HCT116 (cell line): Measurements from ENCODE around the gene TMEM94. TPM values are rescaled to one million over a fixed set of nuclear protein-coding genes. Genes with fewer than 3 reads are reported as not detected.

Experiments used
- ATAC-seq: fragments of 200-7000 bp; cut with Tn5 transposase; 2 replicates; pipeline ENCODE4 v1.9.1; 2020; ENCODE audit warnings: mild to moderate bottlenecking, moderate library complexity
- BruUV-seq: library from RNA; stranded (reverse); fragments of 400-500 nt; replicated peaks from 2 replicates; lab custom pipeline; 2021; lab: Mats Ljungman, UMichigan
- CTCF ChIA-PET: fragments of 300-600 bp; sonication (Branson Sonifier 250); formaldehyde crosslinking; loops from one replicate; lab custom pipeline; 2021; ENCODE audit warnings: antibody characterized with exemption; lab: Charles Lee
- POLR2A ChIA-PET: fragments of 300-600, 350-600 bp; sonication (Branson Sonifier 250); formaldehyde crosslinking; loops from one replicate; lab custom pipeline; 2021; ENCODE audit warnings: antibody characterized with exemption; lab: Charles Lee
- RAD21 ChIA-PET, 2 experiments: fragments of 300-600 bp; sonication (Branson Sonifier 250); formaldehyde crosslinking; loops; one replicate each; lab custom pipeline; 2023; ENCODE audit warnings: low total read pairs in 2 of 2; ENCODE audit not compliant: uncharacterized antibody in 2 of 2, unreplicated experiment in 2 of 2, low non-redundant PET in 1 of 2; lab: Charles Lee
- DNase-seq: peaks from one replicate; pipeline ENCODE4 v3.0.0-alpha.2; 2010; ENCODE audit warnings: low read depth, low spot score
- H2AFZ ChIP-seq: fragments of 200-600 bp; shearing (Covaris generic), sonication (generic); 2 replicates; pipeline ENCODE4 v1.6.1; 2017; ENCODE audit warnings: low read depth, mixed run types, mixed read lengths, antibody characterized with exemption, low read length; ENCODE audit not compliant: poor library complexity, severe bottlenecking
- H3K27ac ChIP-seq: 2 replicates; pipeline ENCODE4 v1.5.1; 2012; ENCODE audit warnings: low read depth, low read length
- H3K27me3 ChIP-seq: fragments of 200-600 bp; sonication (generic); 2 replicates; pipeline ENCODE4 v1.6.1; 2016; ENCODE audit warnings: mixed run types, low read length, mixed read lengths; ENCODE audit not compliant: insufficient read depth
- H3K36me3 ChIP-seq, 2 experiments: fragments of 200-500 bp in 1 of 2; fragments of 200-600 bp in 1 of 2; sonication (Bioruptor generic) in 1 of 2; sonication (generic) in 1 of 2; 2 replicates each; pipeline versions ENCODE4 v1.5.1 to v1.6.1; 2014 to 2016; ENCODE audit warnings: low read length in 2 of 2, inconsistent platforms in 1 of 2, mixed read lengths in 1 of 2, mixed run types in 1 of 2; ENCODE audit not compliant: insufficient read depth in 2 of 2, control insufficient read depth in 1 of 2
- H3K4me1 ChIP-seq, 2 experiments: fragments of 200-600 bp in 1 of 2; sonication (generic) in 1 of 2; 2 replicates each; pipeline versions ENCODE4 v1.5.1 to v1.6.1; 2012 to 2017; ENCODE audit warnings: low read length in 2 of 2, inconsistent platforms in 1 of 2, mild to moderate bottlenecking in 1 of 2, mixed read lengths in 1 of 2, mixed run types in 1 of 2, moderate library complexity in 1 of 2; ENCODE audit not compliant: insufficient read depth in 2 of 2, control insufficient read depth in 1 of 2
- H3K4me2 ChIP-seq: fragments of 200-600 bp; sonication (generic); 2 replicates; pipeline ENCODE4 v1.6.1; 2017; ENCODE audit warnings: mixed run types, low read length, mixed read lengths
- H3K4me3 ChIP-seq, 2 experiments: fragments of 200-600 bp in 1 of 2; sonication (generic) in 1 of 2; replicated peaks in 1 of 2; 2 replicates each; pipeline ENCODE4 v1.5.1; 2011 to 2016; ENCODE audit warnings: low read length in 2 of 2, control low read depth in 1 of 2, low read depth in 1 of 2, mild to moderate bottlenecking in 1 of 2, mixed read lengths in 1 of 2, mixed run types in 1 of 2
- H3K79me2 ChIP-seq: fragments of 200-600 bp; sonication (generic); 2 replicates; pipeline ENCODE4 v1.6.1; 2017; ENCODE audit warnings: mild to moderate bottlenecking, mixed run types, low read length, moderate library complexity, mixed read lengths; ENCODE audit not compliant: insufficient read depth
- H3K9ac ChIP-seq: fragments of 200-600 bp; sonication (generic); 2 replicates; pipeline ENCODE4 v1.6.1; 2016; ENCODE audit warnings: low read length, mixed read lengths
- H3K9me2 ChIP-seq: fragments of 200-600 bp; sonication (generic), shearing (Covaris generic); 2 replicates; pipeline ENCODE4 v1.6.1; 2017; ENCODE audit warnings: mixed run types, mild to moderate bottlenecking, moderate library complexity; ENCODE audit not compliant: insufficient read depth
- H3K9me3 ChIP-seq, 2 experiments: fragments of 200-500 bp in 1 of 2; fragments of 200-600 bp in 1 of 2; sonication (Bioruptor generic) in 1 of 2; sonication (generic) in 1 of 2; 2 replicates each; pipeline ENCODE4 v1.6.1; 2014 to 2017; ENCODE audit warnings: low read length in 2 of 2, mixed read lengths in 2 of 2, inconsistent platforms in 1 of 2, low read depth in 1 of 2, mild to moderate bottlenecking in 1 of 2, mixed run types in 1 of 2, moderate library complexity in 1 of 2; ENCODE audit not compliant: control insufficient read depth in 1 of 2, insufficient read depth in 1 of 2
- H4K20me1 ChIP-seq: fragments of 200-600 bp; sonication (generic), shearing (Covaris generic); 2 replicates; pipeline ENCODE4 v1.6.1; 2017; ENCODE audit warnings: mixed run types, mild to moderate bottlenecking, moderate library complexity; ENCODE audit not compliant: insufficient read depth
- ATF3 ChIP-seq: IDR thresholded peaks from 2 replicates; pipeline ENCODE4 v1.6.1; 2012
- CBX3 ChIP-seq: IDR thresholded peaks from 2 replicates; pipeline ENCODE4 v1.6.1; 2012; ENCODE audit warnings: low read depth
- CEBPB ChIP-seq: IDR thresholded peaks from 2 replicates; pipeline ENCODE4 v1.6.1; 2012; ENCODE audit warnings: low read depth
- CTCF ChIP-seq, 3 experiments: fragments of 200-600 bp in 1 of 3; sonication (generic) in 1 of 3; IDR thresholded peaks in 2 of 3; conservative IDR thresholded peaks in 1 of 3; 2 replicates each; pipeline ENCODE4 v1.5.1; 2012 to 2017; ENCODE audit warnings: low read depth in 2 of 3, low read length in 2 of 3, antibody characterized with exemption in 1 of 3, borderline replicate concordance in 1 of 3, control low read depth in 1 of 3, mild to moderate bottlenecking in 1 of 3, mixed read lengths in 1 of 3, mixed run types in 1 of 3, moderate library complexity in 1 of 3; ENCODE audit not compliant: insufficient read depth in 1 of 3
- EGR1 ChIP-seq: IDR thresholded peaks from 2 replicates; pipeline ENCODE4 v1.6.1; 2012; ENCODE audit warnings: low read depth
- ELF1 ChIP-seq: IDR thresholded peaks from 2 replicates; pipeline ENCODE4 v1.6.1; 2012; ENCODE audit warnings: low read depth, borderline replicate concordance
- EZH2phosphoT487 ChIP-seq: fragments of 200-600 bp; IDR thresholded peaks from 2 replicates; pipeline ENCODE4 v1.6.1; 2018; ENCODE audit warnings: antibody characterized with exemption, borderline replicate concordance
- FOSL1 ChIP-seq: IDR thresholded peaks from 2 replicates; pipeline ENCODE4 v1.6.1; 2012; ENCODE audit warnings: low read depth
- JUND ChIP-seq: IDR thresholded peaks from 2 replicates; pipeline ENCODE4 v1.6.1; 2012
- MAX ChIP-seq: IDR thresholded peaks from 2 replicates; pipeline ENCODE4 v1.6.1; 2012
- POLR2A ChIP-seq: IDR thresholded peaks from 2 replicates; pipeline ENCODE4 v1.7.0; 2011; ENCODE audit warnings: borderline replicate concordance; ENCODE audit not compliant: insufficient read depth, insufficient read length; ENCODE audit errors: extremely low read depth
- POLR2AphosphoS5 ChIP-seq: IDR thresholded peaks from 2 replicates; pipeline ENCODE4 v1.6.1; 2011; ENCODE audit warnings: mild to moderate bottlenecking, low read depth, low read length, moderate library complexity
- REST ChIP-seq: IDR thresholded peaks from 2 replicates; pipeline ENCODE4 v1.6.1; 2012; ENCODE audit warnings: low read depth
- SIN3A ChIP-seq: IDR thresholded peaks from 2 replicates; pipeline ENCODE4 v1.6.1; 2012; ENCODE audit warnings: low read depth
- SP1 ChIP-seq: IDR thresholded peaks from 2 replicates; pipeline ENCODE4 v1.6.1; 2012; ENCODE audit warnings: low read depth
- SRF ChIP-seq: IDR thresholded peaks from 2 replicates; pipeline ENCODE4 v1.6.1; 2012; ENCODE audit warnings: low read depth
- TCF7L2 ChIP-seq: IDR thresholded peaks from 2 replicates; pipeline ENCODE4 v1.7.0; 2011; ENCODE audit warnings: borderline replicate concordance, inconsistent platforms; ENCODE audit not compliant: insufficient read depth, insufficient read length; ENCODE audit errors: extremely low read depth
- YY1 ChIP-seq: IDR thresholded peaks from 2 replicates; pipeline ENCODE4 v1.6.1; 2011; ENCODE audit warnings: low read length, low read depth, moderate library complexity, mild to moderate bottlenecking; ENCODE audit not compliant: insufficient replicate concordance; ENCODE audit errors: extremely low read depth
- ZBTB33 ChIP-seq: IDR thresholded peaks from 2 replicates; pipeline ENCODE4 v1.6.1; 2011; ENCODE audit warnings: mild to moderate bottlenecking, low read length, moderate library complexity; ENCODE audit not compliant: insufficient replicate concordance; ENCODE audit errors: extremely low read depth
- ZFX ChIP-seq: fragments of 450-650 bp; IDR thresholded peaks from 2 replicates; pipeline ENCODE4 v1.6.1; 2017
- ZNF274 ChIP-seq: fragments of 200-500 bp; sonication (Bioruptor generic); IDR thresholded peaks from 2 replicates; pipeline ENCODE4 v1.6.1; 2014; ENCODE audit warnings: mild to moderate bottlenecking, low read depth, low read length, inconsistent platforms
- intact Hi-C: fragments of 100-400 bp; cut with micrococcal nuclease; formaldehyde crosslinking; loops from 2 replicates; pipeline ENCODE4 v1.10.0; 2022
- total RNA-seq: library from RNA; stranded (reverse); gene quantifications from one replicate; pipeline ENCODE4 v1.2.1, GENCODE V29; 2021; ENCODE audit not compliant: unreplicated experiment

Gene TMEM94
- total RNA-seq, 1 experiment from 2014 or later, result 75.4 TPM

- RAD21 ChIA-PET, result interaction anchor here (0.5 to 0.8 kb wide), 2 partner anchors 9 to 141 kb away, joined by 3 read pairs; no protein-coding TSS in a partner anchor
- TF ChIP-seq MAX (no peak), ZNF274 (no peak), SIN3A (no peak), SRF (no peak), CTCF (IDR thresholded peaks at IDR 0.05 in 2 of 3, conservative IDR thresholded peaks at IDR 0.05 in 1 of 3; ENCODE audit: borderline replicate concordance in 1 of 3, insufficient read depth in 1 of 3, low read depth in 2 of 3, low read length in 2 of 3) (no peak), ELF1 (no peak), REST (no peak), ATF3 (no peak), JUND (no peak), EZH2phosphoT487 (no peak), POLR2AphosphoS5 (peak; percentile 82), EGR1 (no peak), FOSL1 (no peak), ZBTB33 (no peak), YY1 (no peak), CBX3 (no peak), POLR2A (peak; percentile 77), CEBPB (no peak), SP1 (no peak), TCF7L2 (no peak), ZFX (0 out of 2 replicates have a peak, but pooled peaks have one; percentile 45)
Observed at GRCh38 chr17:75456039-75456416, 407 bp upstream of the TMEM94 start.

More at GRCh38 chr17:75456039-75456416, 407 bp upstream of the TMEM94 start:
- peak overlapping the region; percentile 10 for H2AFZ ChIP-seq
- H4K20me1 ChIP-seq, result no peaks in the 10 kb centered on the region
- ATAC-seq (peak; percentile 57), DNase-seq (no peak)
- H3K27me3 ChIP-seq, result no peaks in the 10 kb centered on the region
- peak overlapping the region; percentile 90 for H3K4me2 ChIP-seq
- no peaks in the 10 kb centered on the region for H3K36me3 ChIP-seq
- H3K27ac ChIP-seq, result peak overlapping the region; percentile 32; the same call in 1 of the 2 replicates
- no peaks in the 10 kb centered on the region for H3K9me3 ChIP-seq
- H3K4me1 ChIP-seq, result peaks cover 12 to 14% of the 10 kb centered on the region in 2 experiments
- ChIA-PET POLR2A (interaction anchor here (0.8 to 1.6 kb wide), 8 partner anchors 10 to 301 kb away, joined by 3 to 7 read pairs (median 4); partner anchors contain the start of genes MIF4GD and SLC25A19), CTCF (interaction anchor here (0.8 to 1.5 kb wide), 4 partner anchors 13 to 177 kb away, joined by 3 to 7 read pairs (median 5); partner anchors contain the start of genes SMIM5 and TSEN54)
- intact Hi-C loops, result no loop called here
- BruUV-seq, result TSS peak; percentile 94
- no peaks in the 10 kb centered on the region for H3K9me2 ChIP-seq
- peak overlapping the region; percentile 84 to 98 for H3K4me3 ChIP-seq
- no peaks in the 10 kb centered on the region; the same call in 1 of the 2 replicates for H3K79me2 ChIP-seq
- peak overlapping the region; percentile 83 for H3K9ac ChIP-seq
